K562 (cell line): ENCODE data around the gene TANGO6.

Source experiments
- ATF6 ChIP-seq: sonication (generic); formaldehyde crosslinking; IDR thresholded peaks from 2 replicates; pipeline ENCODE4 v1.4.0; 2020; ENCODE audit warnings: mild to moderate bottlenecking, missing genetic modification reagents
- CBX2 ChIP-seq: fragments of 200-600 bp; sonication (generic); IDR thresholded peaks from one replicate; pipeline ENCODE4 v1.6.1; 2012; ENCODE audit warnings: mild to moderate bottlenecking, low read length, inconsistent platforms; ENCODE audit not compliant: insufficient read depth, poor library complexity, severe bottlenecking
- E2F8 ChIP-seq: fragments of 450-650 bp; IDR thresholded peaks from 2 replicates; pipeline ENCODE4 v1.7.1; 2018; ENCODE audit warnings: mild to moderate bottlenecking, low read depth; ENCODE audit not compliant: partially characterized antibody
- EP300 ChIP-seq: IDR thresholded peaks from 2 replicates; pipeline ENCODE4 v1.6.1; 2012; ENCODE audit warnings: low read length, improper control_type of control experiment
- RNF2 ChIP-seq: sonication (generic); IDR thresholded peaks from 2 replicates; pipeline ENCODE4 v1.6.1; 2016
- SRF ChIP-seq, 2 experiments: fragments of 250-450, 450-650 bp in 1 of 2; sonication (Bioruptor Pico) in 1 of 2; sonication (generic) in 1 of 2; formaldehyde crosslinking; IDR thresholded peaks; 2 replicates each; pipeline versions ENCODE4 v1.5.0 to v1.5.1; 2020 to 2022; ENCODE audit warnings: mild to moderate bottlenecking in 1 of 2, missing genetic modification reagents in 1 of 2
- THRA ChIP-seq: fragments of 450-650 bp; IDR thresholded peaks from 2 replicates; pipeline ENCODE4 v1.6.1; 2017; ENCODE audit warnings: mild to moderate bottlenecking, moderate library complexity
- ZNF140 ChIP-seq: fragments of 250-450 bp; sonication (Bioruptor Pico); IDR thresholded peaks from 2 replicates; pipeline ENCODE4 v1.8.0; 2021; ENCODE audit warnings: moderate library complexity, mild to moderate bottlenecking, inconsistent platforms

GRCh38 chr16:69108064-69108904 is 265.0 kb downstream of the TANGO6 start:
- TF ChIP-seq CBX2: no peak
- no peak for TF ChIP-seq ATF6
- no peak for TF ChIP-seq E2F8
- TF ChIP-seq THRA: no peak
- TF ChIP-seq ZNF140: no peak
- no peak for TF ChIP-seq RNF2
- TF ChIP-seq EP300: no peak
- no peak for TF ChIP-seq SRF (CRISPR knock-in tag; IDR thresholded peaks at IDR 0.05)
